Astrocyte (in vitro differentiated cells and primary cell): ENCODE data around the gene CDH22. TPM values are rescaled to one million over a fixed set of nuclear protein-coding genes. Genes with fewer than 3 reads are reported as not detected.
A peak's percentile ranks its signal among the peaks of the same experiment; 100 is the strongest.

ENCODE experiments used
- DNase-seq: peaks from one replicate; pipeline ENCODE4 v3.0.0-alpha.2; 2010; ENCODE audit warnings: low read depth
- FAIRE-seq: peaks from 2 replicates; lab custom pipeline; 2011; peaks lifted over from hg19 to GRCh38; lab: Jason Lieb, UNC
- H2AFZ ChIP-seq: 2 replicates; pipeline ENCODE4 v1.6.0; 2012; ENCODE audit warnings: low read depth, low read length, inconsistent platforms
- H3K27ac ChIP-seq: 2 replicates; pipeline ENCODE4 v1.5.1; 2011; ENCODE audit warnings: low read depth, low read length, inconsistent platforms
- H3K27me3 ChIP-seq: 2 replicates; pipeline ENCODE4 v1.6.0; 2011; ENCODE audit warnings: low read length, inconsistent platforms; ENCODE audit not compliant: insufficient read depth
- H3K36me3 ChIP-seq: 2 replicates; pipeline ENCODE4 v1.5.1; 2011; ENCODE audit warnings: low read length, inconsistent platforms; ENCODE audit not compliant: insufficient read depth
- H3K4me1 ChIP-seq: 2 replicates; pipeline ENCODE4 v1.5.1; 2011; ENCODE audit warnings: low read length, inconsistent platforms; ENCODE audit not compliant: insufficient read depth
- H3K4me2 ChIP-seq: 2 replicates; pipeline ENCODE4 v1.6.0; 2012; ENCODE audit warnings: low read length, inconsistent platforms
- H3K4me3 ChIP-seq: 2 replicates; pipeline ENCODE4 v1.5.1; 2011; ENCODE audit warnings: low read depth, mild to moderate bottlenecking, low read length, inconsistent platforms; ENCODE audit not compliant: insufficient read depth
- H3K79me2 ChIP-seq: 2 replicates; pipeline ENCODE4 v1.6.0; 2012; ENCODE audit warnings: mild to moderate bottlenecking, low read length, inconsistent platforms; ENCODE audit not compliant: insufficient read depth
- H3K9ac ChIP-seq: 2 replicates; pipeline ENCODE4 v1.6.0; 2012; ENCODE audit warnings: mild to moderate bottlenecking, low read length, inconsistent platforms
- H3K9me3 ChIP-seq: 2 replicates; pipeline ENCODE4 v1.5.1; 2012; ENCODE audit warnings: low read depth, mild to moderate bottlenecking, low read length, inconsistent platforms; ENCODE audit not compliant: insufficient read depth
- H4K20me1 ChIP-seq: 2 replicates; pipeline ENCODE4 v1.6.0; 2012; ENCODE audit warnings: low read length, inconsistent platforms; ENCODE audit not compliant: insufficient read depth
- H3K27ac Mint-ChIP-seq: one replicate; pipeline ENCODE4 v1.8.0; 2021; ENCODE audit warnings: mild to moderate bottlenecking, mixed read lengths; ENCODE audit not compliant: unreplicated experiment
- H3K27me3 Mint-ChIP-seq: one replicate; pipeline ENCODE4 v1.8.0; 2021; ENCODE audit warnings: low read depth, mixed read lengths; ENCODE audit not compliant: unreplicated experiment
- H3K36me3 Mint-ChIP-seq: one replicate; pipeline ENCODE4 v1.8.0; 2021; ENCODE audit warnings: low read depth, mixed read lengths; ENCODE audit not compliant: unreplicated experiment
- H3K4me1 Mint-ChIP-seq: one replicate; pipeline ENCODE4 v1.8.0; 2021; ENCODE audit warnings: low read depth, mixed read lengths; ENCODE audit not compliant: unreplicated experiment
- H3K4me3 Mint-ChIP-seq: one replicate; pipeline ENCODE4 v1.8.0; 2021; ENCODE audit warnings: mild to moderate bottlenecking, moderate library complexity, mixed read lengths; ENCODE audit not compliant: unreplicated experiment
- H3K9me3 Mint-ChIP-seq: one replicate; pipeline ENCODE4 v1.8.0; 2021; ENCODE audit warnings: mild to moderate bottlenecking, mixed read lengths; ENCODE audit not compliant: unreplicated experiment
- CTCF ChIP-seq: IDR thresholded peaks from 2 replicates; pipeline ENCODE4 v1.5.1; 2011; ENCODE audit warnings: low read depth, mild to moderate bottlenecking, inconsistent platforms, low read length, moderate library complexity; ENCODE audit not compliant: insufficient read depth
- EZH2 ChIP-seq: IDR thresholded peaks from 2 replicates; pipeline ENCODE4 v1.6.1; 2012; ENCODE audit warnings: mild to moderate bottlenecking, low read length, inconsistent platforms; ENCODE audit not compliant: insufficient read depth
- total RNA-seq: library from RNA; stranded (reverse); gene quantifications from 2 replicates; pipeline ENCODE4 v1.2.1, GENCODE V29; 2021

Gene CDH22
- total RNA-seq, 1 donor from 2014 or later, result not detected

DNA sequence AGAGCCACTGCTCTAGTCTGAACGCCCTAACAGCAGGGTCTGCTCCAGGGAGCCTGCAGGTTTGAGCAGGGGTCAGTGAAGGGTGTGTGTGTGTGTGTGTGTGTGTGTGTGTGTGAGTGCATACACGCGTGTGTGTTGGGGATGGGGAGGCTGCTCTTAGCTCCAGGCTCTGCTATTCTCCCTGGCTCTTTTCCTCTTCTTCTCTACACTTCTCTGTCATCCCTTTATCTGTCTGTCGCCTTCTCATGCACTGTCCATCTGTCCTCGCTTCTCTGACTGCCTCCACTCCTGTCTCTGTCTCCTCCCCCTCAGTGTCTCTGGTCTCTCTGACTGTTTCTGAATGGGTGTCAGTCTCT is 3.4 kb upstream of the CDH22 start:
- H3K4me3 ChIP-seq, result no peak overlapping the region
- FAIRE-seq (no peak), DNase-seq (no peak)
- H2AFZ ChIP-seq, result no peak overlapping the region
- peaks cover 3% of the 10 kb centered on the region for H4K20me1 ChIP-seq
- no peaks in the 10 kb centered on the region for H3K9me3 ChIP-seq
- H3K27ac Mint-ChIP-seq, result no peak overlapping the region
- no peaks in the 10 kb centered on the region for H3K4me1 ChIP-seq
- H3K27me3 ChIP-seq, result peaks cover 76% of the 10 kb centered on the region
- H3K4me1 Mint-ChIP-seq, result peaks cover 3% of the 10 kb centered on the region
- peaks cover 83% of the 10 kb centered on the region for H3K27me3 Mint-ChIP-seq
- no peak overlapping the region for H3K27ac ChIP-seq
- H3K36me3 Mint-ChIP-seq, result peaks cover 1% of the 10 kb centered on the region
- H3K4me2 ChIP-seq, result no peak overlapping the region
- no peaks in the 10 kb centered on the region for H3K9me3 Mint-ChIP-seq
- no peak overlapping the region for H3K9ac ChIP-seq
- no peaks in the 10 kb centered on the region for H3K79me2 ChIP-seq
- peak overlapping the region; percentile 34 for H3K4me3 Mint-ChIP-seq
- TF ChIP-seq EZH2 (no peak), CTCF (no peak)
- H3K36me3 ChIP-seq, result no peaks in the 10 kb centered on the region

- no peak overlapping the region for H3K4me3 Mint-ChIP-seq
- no peaks in the 10 kb centered on the region for H3K36me3 ChIP-seq
- H3K27me3 ChIP-seq, result peaks cover 80% of the 10 kb centered on the region
- H3K4me2 ChIP-seq, result no peak overlapping the region
- H3K27ac Mint-ChIP-seq, result no peak overlapping the region
- no peaks in the 10 kb centered on the region for H3K79me2 ChIP-seq
- no peaks in the 10 kb centered on the region for H3K9me3 ChIP-seq
- no peak overlapping the region for H3K9ac ChIP-seq
- H3K9me3 Mint-ChIP-seq, result no peaks in the 10 kb centered on the region
- no peak overlapping the region for H3K4me3 ChIP-seq
- FAIRE-seq (no peak), DNase-seq (no peak)
- H3K27me3 Mint-ChIP-seq, result peaks cover 83% of the 10 kb centered on the region
- no peaks in the 10 kb centered on the region for H3K4me1 ChIP-seq
- peaks cover 3% of the 10 kb centered on the region for H3K4me1 Mint-ChIP-seq
- H3K36me3 Mint-ChIP-seq, result peaks cover 1% of the 10 kb centered on the region
- TF ChIP-seq EZH2, result no peak
- no peak for TF ChIP-seq CTCF
- no peak overlapping the region for H3K27ac ChIP-seq
- peaks cover 3% of the 10 kb centered on the region for H4K20me1 ChIP-seq
- no peak overlapping the region for H2AFZ ChIP-seq
These were observed 2.8 kb upstream of the CDH22 start for GRCh38 chr20:46311039-46311650.

- Histone ChIP-seq H3K9me3 (no peaks in the 10 kb centered on the region), H3K4me3 (no peak overlapping the region), H4K20me1 (peaks cover 3% of the 10 kb centered on the region), H3K9ac (no peak overlapping the region), H3K4me1 (no peaks in the 10 kb centered on the region), H3K4me2 (no peak overlapping the region), H3K36me3 (no peaks in the 10 kb centered on the region), H3K79me2 (no peaks in the 10 kb centered on the region), H2AFZ (no peak overlapping the region), H3K27ac (no peak overlapping the region), H3K27me3 (peaks cover 82% of the 10 kb centered on the region)
- DNase-seq (no peak), FAIRE-seq (no peak)
- Mint-ChIP-seq H3K36me3 (peaks cover 1% of the 10 kb centered on the region), H3K4me1 (peaks cover 3% of the 10 kb centered on the region), H3K27me3 (peaks cover 83% of the 10 kb centered on the region), H3K4me3 (no peak overlapping the region), H3K9me3 (no peaks in the 10 kb centered on the region), H3K27ac (no peak overlapping the region)
- TF ChIP-seq CTCF (no peak), EZH2 (no peak)
These were observed 1.6 kb upstream of the CDH22 start for GRCh38 chr20:46309945-46310344.
